Activated CD4-positive, alpha-beta T cell treated with anti-CD3 and anti-CD28 coated beads for 48 hours (primary cell): Measurements from ENCODE around the gene XPO6.

Experiments used
- DNase-seq: peaks from one replicate; pipeline ENCODE4 v3.0.0-alpha.2; 2020

Gene XPO6

GRCh38 chr16:28086186-28087139 is 125.3 kb downstream of the XPO6 start:
- no peak for DNase-seq

GRCh38 chr16:28085389-28086171 is 126.2 kb downstream of the XPO6 start:
- no peak for DNase-seq

- no peak for DNase-seq
These were observed 127.6 kb downstream of the XPO6 start for GRCh38 chr16:28084209-28084608.

GRCh38 chr16:28082624-28083023 is 129.1 kb downstream of the XPO6 start:
- DNase-seq, result no peak

GRCh38 chr16:28081391-28081968 is 130.3 kb downstream of the XPO6 start:
- no peak for DNase-seq

GRCh38 chr16:28078261-28078660 is 133.5 kb downstream of the XPO6 start:
- no peak for DNase-seq

GRCh38 chr16:28073836-28074235 is 137.9 kb downstream of the XPO6 start:
- DNase-seq, result no peak

GRCh38 chr16:28072087-28072486 is 139.7 kb downstream of the XPO6 start:
- no peak for DNase-seq

GRCh38 chr16:28069971-28070794 is 141.6 kb downstream of the XPO6 start:
- DNase-seq, result no peak

- no peak for DNase-seq
These were observed 142.8 kb downstream of the XPO6 start for GRCh38 chr16:28068976-28069375.

GRCh38 chr16:28067604-28068379 is 144.0 kb downstream of the XPO6 start:
- no peak for DNase-seq

GRCh38 chr16:28064706-28065249 is 147.0 kb downstream of the XPO6 start:
- no peak for DNase-seq

- no peak for DNase-seq
These were observed 147.6 kb downstream of the XPO6 start for GRCh38 chr16:28064150-28064549.

- no peak for DNase-seq
These were observed 148.1 kb downstream of the XPO6 start, which contains the start of gene GSG1L for GRCh38 chr16:28063591-28064061. TSS of gene GSG1L (minus strand) at chr16:28063714. CDS start at chr16:28063424, 290 bp downstream.

- DNase-seq, result no peak
These were observed 148.8 kb downstream of the XPO6 start for GRCh38 chr16:28062847-28063521.

- DNase-seq, result no peak
These were observed 149.4 kb downstream of the XPO6 start for GRCh38 chr16:28062261-28062846.

- DNase-seq, result no peak
These were observed 150.2 kb downstream of the XPO6 start for GRCh38 chr16:28061352-28062101.

- no peak for DNase-seq
These were observed 151.8 kb downstream of the XPO6 start for GRCh38 chr16:28059841-28060575.
